Activated CD4-positive, alpha-beta memory T cell treated with anti-CD3 and anti-CD28 coated beads, Interleukin-2, amount 10 ng/mL, durations not matched to agents 7 days and 5 days (primary cell): ENCODE results near the gene METTL3. TPM values are rescaled to one million over a fixed set of nuclear protein-coding genes. Genes with fewer than 3 reads are reported as not detected.

Experiments used
- CTCF ChIA-PET: fragments of 350-600 bp; sonication (Branson Sonifier 250); formaldehyde crosslinking; loops from one replicate; lab custom pipeline; 2021; ENCODE audit warnings: antibody characterized with exemption, inconsistent platforms; lab: Charles Lee
- POLR2A ChIA-PET: fragments of 350-600 bp; sonication (Branson Sonifier 250); formaldehyde crosslinking; loops from one replicate; lab custom pipeline; 2021; ENCODE audit warnings: antibody characterized with exemption; lab: Charles Lee
- DNase-seq: peaks from one replicate; pipeline ENCODE4 v3.0.0-alpha.2; 2020
- H3K27ac Mint-ChIP-seq: one replicate; pipeline ENCODE4 v1.8.0; 2021; ENCODE audit warnings: mild to moderate bottlenecking, mixed read lengths
- H3K27me3 Mint-ChIP-seq: one replicate; pipeline ENCODE4 v1.8.0; 2021; ENCODE audit warnings: mixed read lengths
- H3K36me3 Mint-ChIP-seq: one replicate; pipeline ENCODE4 v1.8.0; 2021; ENCODE audit warnings: low read depth, mixed read lengths
- H3K4me1 Mint-ChIP-seq: one replicate; pipeline ENCODE4 v1.8.0; 2021; ENCODE audit warnings: mixed read lengths
- H3K4me3 Mint-ChIP-seq: one replicate; pipeline ENCODE4 v1.8.0; 2021; ENCODE audit warnings: mild to moderate bottlenecking, mixed read lengths
- H3K9me3 Mint-ChIP-seq: one replicate; pipeline ENCODE4 v1.8.0; 2021; ENCODE audit warnings: mixed read lengths
- total RNA-seq, 2 experiments: library from RNA; stranded (reverse); gene quantifications; one replicate each; pipeline ENCODE4 v1.2.3, GENCODE V29; 2021

Gene METTL3
- total RNA-seq, 2 experiments from 2014 or later, result 75.6 to 77.6 TPM

- no peak for DNase-seq
- ChIA-PET CTCF (interaction anchor here (0.7 to 3.6 kb wide), 26 partner anchors 9 to 1071 kb away, joined by 3 to 48 read pairs (median 4); partner anchors contain the start of genes CHD8, METTL3, RAB2B and SALL2), POLR2A (interaction anchor here (0.6 to 3.8 kb wide), 12 partner anchors 9 to 241 kb away, joined by 3 to 40 read pairs (median 5); partner anchors contain the start of genes CHD8, METTL3, SALL2 and TOX4)
Measured at GRCh38 chr14:21498540-21499526, 12.3 kb downstream of the METTL3 start.

GRCh38 chr14:21496453-21496852, 14.7 kb downstream of the METTL3 start:
- ChIA-PET POLR2A (interaction anchor here (1.6 to 3.8 kb wide), 2 partner anchors 14 kb away, joined by 4 to 40 read pairs; partner anchors contain the start of gene METTL3), CTCF (no interaction called here)
- Mint-ChIP-seq H3K36me3 (peaks cover 73% of the 10 kb centered on the region), H3K27me3 (no peaks in the 10 kb centered on the region), H3K4me1 (peaks cover 18% of the 10 kb centered on the region), H3K4me3 (no peak overlapping the region), H3K27ac (no peak overlapping the region), H3K9me3 (no peaks in the 10 kb centered on the region)
- no peak for DNase-seq

More at GRCh38 chr14:21498540-21499526, 12.3 kb downstream of the METTL3 start:
- Mint-ChIP-seq H3K27ac (peak overlapping the region; percentile 27), H3K27me3 (no peaks in the 10 kb centered on the region), H3K36me3 (peaks cover 79% of the 10 kb centered on the region), H3K9me3 (no peaks in the 10 kb centered on the region), H3K4me1 (peaks cover 24% of the 10 kb centered on the region), H3K4me3 (no peak overlapping the region)

GRCh38 chr14:21494902-21495762, 16.0 kb downstream of the METTL3 start:
- Mint-ChIP-seq H3K27me3 (no peaks in the 10 kb centered on the region), H3K27ac (no peak overlapping the region), H3K36me3 (peaks cover 71% of the 10 kb centered on the region), H3K4me3 (no peak overlapping the region), H3K9me3 (no peaks in the 10 kb centered on the region), H3K4me1 (peaks cover 11% of the 10 kb centered on the region)
- DNase-seq, result no peak
- POLR2A ChIA-PET, result interaction anchor here (0.6 to 1.6 kb wide), 4 partner anchors 10 to 69 kb away, joined by 3 to 7 read pairs (median 4); partner anchors contain the start of genes METTL3, RAB2B and TOX4
- CTCF ChIA-PET, result interaction anchor here (0.6 to 2.0 kb wide), 7 partner anchors 17 to 1127 kb away, joined by 3 to 7 read pairs (median 3); no protein-coding TSS in a partner anchor

GRCh38 chr14:21486640-21487087, 24.5 kb downstream of the METTL3 start:
- DNase-seq, result no peak
- Mint-ChIP-seq H3K27me3 (no peaks in the 10 kb centered on the region), H3K4me1 (peaks cover 1% of the 10 kb centered on the region), H3K9me3 (no peaks in the 10 kb centered on the region), H3K4me3 (no peak overlapping the region), H3K36me3 (peaks cover 30% of the 10 kb centered on the region), H3K27ac (no peak overlapping the region)
- ChIA-PET CTCF (interaction anchor here (2.4 kb wide), 1 partner anchor 12 kb away, joined by 16 read pairs; no protein-coding TSS in a partner anchor), POLR2A (no interaction called here)

- ChIA-PET CTCF (interaction anchor here (0.7 to 4.0 kb wide), 22 partner anchors 8 to 462 kb away, joined by 3 to 54 read pairs (median 4); partner anchors contain the start of genes CHD8, METTL3 and SALL2), POLR2A (interaction anchor here (0.9 to 4.1 kb wide), 22 partner anchors 12 to 1530 kb away, joined by 3 to 46 read pairs (median 4); partner anchors contain the start of genes CHD8, METTL3 and SUPT16H)
- H3K4me3 Mint-ChIP-seq, result peak within 1 kb of the TSS; percentile 100
- peaks cover 22% of the 10 kb centered on the region for H3K36me3 Mint-ChIP-seq
- no peaks in the 10 kb centered on the region for H3K27me3 Mint-ChIP-seq
- peaks cover 46% of the 10 kb centered on the region for H3K4me1 Mint-ChIP-seq
- H3K9me3 Mint-ChIP-seq, result no peaks in the 10 kb centered on the region
- DNase-seq, result peak; percentile 97
- peak within 1 kb of the TSS; percentile 100 for H3K27ac Mint-ChIP-seq
Measured at GRCh38 chr14:21476925-21477681, 34.0 kb downstream of the METTL3 start, which contains the start of the genes RAB2B and TOX4. TSS of gene RAB2B (minus strand) at chr14:21476959. CDS start at chr14:21476872, 87 bp downstream. TSS of gene TOX4 (plus strand) at chr14:21477195. CDS start at chr14:21477279, 84 bp downstream.

GRCh38 chr14:21476523-21476924, 34.6 kb downstream of the METTL3 start:
- peak overlapping the region; percentile 100 for H3K4me3 Mint-ChIP-seq
- no peaks in the 10 kb centered on the region for H3K27me3 Mint-ChIP-seq
- peaks cover 46% of the 10 kb centered on the region for H3K4me1 Mint-ChIP-seq
- peak overlapping the region; percentile 100 for H3K27ac Mint-ChIP-seq
- no peaks in the 10 kb centered on the region for H3K9me3 Mint-ChIP-seq
- CTCF ChIA-PET, result interaction anchor here (0.7 to 4.0 kb wide), 12 partner anchors 11 to 372 kb away, joined by 3 to 54 read pairs (median 6); partner anchors contain the start of genes CHD8, METTL3 and SALL2
- peaks cover 21% of the 10 kb centered on the region for H3K36me3 Mint-ChIP-seq
- POLR2A ChIA-PET, result interaction anchor here (0.6 to 4.1 kb wide), 11 partner anchors 11 to 92 kb away, joined by 3 to 46 read pairs (median 12); partner anchors contain the start of genes CHD8, METTL3 and SUPT16H
- DNase-seq, result no peak

- no peaks in the 10 kb centered on the region for H3K27me3 Mint-ChIP-seq
- ChIA-PET POLR2A (interaction anchor here (0.6 to 4.1 kb wide), 9 partner anchors 11 to 92 kb away, joined by 3 to 46 read pairs (median 12); partner anchors contain the start of genes CHD8, METTL3 and SUPT16H), CTCF (interaction anchor here (0.6 to 4.0 kb wide), 13 partner anchors 10 to 371 kb away, joined by 3 to 54 read pairs (median 5); partner anchors contain the start of genes CHD8, METTL3 and SALL2)
- peak overlapping the region; percentile 100 for H3K27ac Mint-ChIP-seq
- no peaks in the 10 kb centered on the region for H3K9me3 Mint-ChIP-seq
- H3K4me3 Mint-ChIP-seq, result peak overlapping the region; percentile 100
- H3K36me3 Mint-ChIP-seq, result peaks cover 22% of the 10 kb centered on the region
- H3K4me1 Mint-ChIP-seq, result peaks cover 44% of the 10 kb centered on the region
- no peak for DNase-seq
Measured at GRCh38 chr14:21475767-21476522, 35.2 kb downstream of the METTL3 start.

GRCh38 chr14:21467616-21468015, 43.5 kb downstream of the METTL3 start:
- Mint-ChIP-seq H3K4me3 (no peak overlapping the region), H3K27me3 (no peaks in the 10 kb centered on the region), H3K4me1 (peaks cover 4% of the 10 kb centered on the region), H3K9me3 (no peaks in the 10 kb centered on the region), H3K36me3 (peaks cover 32% of the 10 kb centered on the region), H3K27ac (no peak overlapping the region)
- ChIA-PET POLR2A (interaction anchor here (5.2 kb wide), 1 partner anchor 10 kb away, joined by 30 read pairs; the partner anchor contains the start of genes RAB2B and TOX4), CTCF (interaction anchor here (3.4 kb wide), 1 partner anchor 11 kb away, joined by 18 read pairs; the partner anchor contains the start of gene CHD8)
- DNase-seq, result no peak

- peak within 1 kb of the TSS; percentile 98 for H3K4me3 Mint-ChIP-seq
- no peaks in the 10 kb centered on the region for H3K9me3 Mint-ChIP-seq
- CTCF ChIA-PET, result interaction anchor here (0.6 to 4.7 kb wide), 25 partner anchors 10 to 1639 kb away, joined by 3 to 54 read pairs (median 4); partner anchors contain the start of genes ACIN1, C14orf119, HAUS4 and METTL3
- H3K36me3 Mint-ChIP-seq, result peaks cover 28% of the 10 kb centered on the region
- H3K27me3 Mint-ChIP-seq, result no peaks in the 10 kb centered on the region
- peak; percentile 99 for DNase-seq
- peak within 1 kb of the TSS; percentile 99 for H3K27ac Mint-ChIP-seq
- H3K4me1 Mint-ChIP-seq, result peaks cover 37% of the 10 kb centered on the region
- POLR2A ChIA-PET, result interaction anchor here (0.8 to 3.6 kb wide), 20 partner anchors 9 to 1463 kb away, joined by 3 to 103 read pairs (median 6); partner anchors contain the start of genes METTL3, RAB2B, RBM23 and SUPT16H
Measured at GRCh38 chr14:21455912-21456667, 55.0 kb downstream of the METTL3 start, which contains the start of gene CHD8. TSS of gene CHD8 (minus strand) at chr14:21456123. CDS start at chr14:21431643, 24,480 bp downstream.
